ENCODE results near the gene NMT2.

NMT2 gene

GRCh38 chr10:15172306-15172840, 3.9 kb upstream of the NMT2 start:
- H4K91ac ChIP-seq (ENCODE audit: low read depth, low read length, poor library complexity): no peak overlapping the region
- no peak overlapping the region for H2BK120ac ChIP-seq (ENCODE audit: low read depth, low read length)
- H3K4me1 ChIP-seq (ENCODE audit: control insufficient read depth in 2 of 2, insufficient read depth in 1 of 2, low read depth in 1 of 2, low read length in 2 of 2): peaks cover 2 to 6% of the 10 kb centered on the region in 2 donors
- no peak overlapping the region for H3K4me3 ChIP-seq (ENCODE audit: low read length in 2 of 2)
- H4K8ac ChIP-seq (ENCODE audit: low read depth, low read length): no peak overlapping the region
- peaks cover 3% of the 10 kb centered on the region for H3K79me1 ChIP-seq (ENCODE audit: low read depth, low read length)
- no peak overlapping the region for H2BK15ac ChIP-seq (ENCODE audit: low read length)
- H3K18ac ChIP-seq (ENCODE audit: low read length): no peak overlapping the region
- H3K4ac ChIP-seq (ENCODE audit: low read length): no peak overlapping the region
- H2AFZ ChIP-seq (ENCODE audit: low read length): peak overlapping the region; percentile 24
- no peak overlapping the region for H3K9ac ChIP-seq (ENCODE audit: low read depth, low read length, poor library complexity)
- no peaks in the 10 kb centered on the region for H3K9me3 ChIP-seq (replicated peaks in 1 of 2; ENCODE audit: control insufficient read depth in 2 of 2, insufficient read depth in 1 of 2, low read depth in 1 of 2, low read length in 2 of 2)
- H2AK5ac ChIP-seq (ENCODE audit: low read depth, low read length): no peak overlapping the region
- H2BK12ac ChIP-seq (ENCODE audit: low read length): no peak overlapping the region
- no peak overlapping the region for H3K27ac ChIP-seq (replicated peaks; ENCODE audit: low read length)
- H2BK5ac ChIP-seq (ENCODE audit: low read length): no peak overlapping the region
- no peak overlapping the region for H3K23ac ChIP-seq (ENCODE audit: low read depth, low read length, poor library complexity)
- peaks cover 0 to 4% (median 0%) of the 10 kb centered on the region in 3 experiments for H3K27me3 ChIP-seq (ENCODE audit: control insufficient read depth in 3 of 3, insufficient read depth in 3 of 3, low read depth in 1 of 3, low read length in 3 of 3)
- no peaks in the 10 kb centered on the region for H3K36me3 ChIP-seq (replicated peaks in 1 of 2; ENCODE audit: control insufficient read depth in 2 of 2, insufficient read depth in 2 of 2, low read length in 2 of 2)
- no peak overlapping the region for H3K4me2 ChIP-seq (ENCODE audit: insufficient read depth, low read length, poor library complexity, severe bottlenecking)
- no CpG with 5 or more reads among the region's 7 CpGs for WGBS, 2 donors (ENCODE audit: extremely low coverage in 2 of 2, insufficient read length in 2 of 2, insufficient replicate concordance in 1 of 2)
- H3K14ac ChIP-seq (ENCODE audit: low read length): no peak overlapping the region
- no peak for DNase-seq (ENCODE audit: low spot score)

- Histone ChIP-seq H2BK5ac (ENCODE audit: low read length) (no peak overlapping the region), H2AK5ac (ENCODE audit: low read depth, low read length) (no peak overlapping the region), H3K9ac (ENCODE audit: low read depth, low read length, poor library complexity) (no peak overlapping the region), H3K36me3 (replicated peaks in 1 of 2; ENCODE audit: control insufficient read depth in 2 of 2, insufficient read depth in 2 of 2, low read length in 2 of 2) (no peaks in the 10 kb centered on the region), H2BK15ac (ENCODE audit: low read length) (no peak overlapping the region), H3K4ac (ENCODE audit: low read length) (no peak overlapping the region), H3K4me3 (ENCODE audit: low read length in 2 of 2) (no peak overlapping the region), H3K9me3 (replicated peaks in 1 of 2; ENCODE audit: control insufficient read depth in 2 of 2, insufficient read depth in 1 of 2, low read depth in 1 of 2, low read length in 2 of 2) (no peaks in the 10 kb centered on the region), H3K4me1 (ENCODE audit: control insufficient read depth in 2 of 2, insufficient read depth in 1 of 2, low read depth in 1 of 2, low read length in 2 of 2) (peaks cover 5 to 13% of the 10 kb centered on the region in 2 donors), H4K8ac (ENCODE audit: low read depth, low read length) (no peak overlapping the region), H3K27ac (replicated peaks; ENCODE audit: low read length) (no peak overlapping the region), H3K23ac (ENCODE audit: low read depth, low read length, poor library complexity) (no peak overlapping the region), H3K4me2 (ENCODE audit: insufficient read depth, low read length, poor library complexity, severe bottlenecking) (no peak overlapping the region), H2AFZ (ENCODE audit: low read length) (peak overlapping the region; percentile 96), H2BK120ac (ENCODE audit: low read depth, low read length) (no peak overlapping the region), H3K27me3 (ENCODE audit: control insufficient read depth in 3 of 3, insufficient read depth in 3 of 3, low read depth in 1 of 3, low read length in 3 of 3) (peaks cover 0 to 4% (median 0%) of the 10 kb centered on the region in 3 experiments), H3K18ac (ENCODE audit: low read length) (no peak overlapping the region), H4K91ac (ENCODE audit: low read depth, low read length, poor library complexity) (no peak overlapping the region), H2BK12ac (ENCODE audit: low read length) (no peak overlapping the region), H3K79me1 (ENCODE audit: low read depth, low read length) (peaks cover 3% of the 10 kb centered on the region), H3K14ac (ENCODE audit: low read length) (no peak overlapping the region)
- no peak for DNase-seq (ENCODE audit: low spot score)
- no CpG with 5 or more reads among the region's 16 CpGs for WGBS, 2 donors (ENCODE audit: extremely low coverage in 2 of 2, insufficient read length in 2 of 2, insufficient replicate concordance in 1 of 2)
Measured at GRCh38 chr10:15169555-15170401, 1.3 kb upstream of the NMT2 start.

GRCh38 chr10:15168786-15169554, 477 bp upstream of the NMT2 start:
- H4K8ac ChIP-seq (ENCODE audit: low read depth, low read length): no peak overlapping the region
- peak; percentile 92 for DNase-seq (ENCODE audit: low spot score)
- no peak overlapping the region for H2BK12ac ChIP-seq (ENCODE audit: low read length)
- H3K14ac ChIP-seq (ENCODE audit: low read length): no peak overlapping the region
- WGBS, 2 donors (ENCODE audit: extremely low coverage in 2 of 2, insufficient read length in 2 of 2, insufficient replicate concordance in 1 of 2): 100% methylated on average over 1 of the region's 44 CpGs
- peak overlapping the region; percentile 33 for H3K4me2 ChIP-seq (ENCODE audit: insufficient read depth, low read length, poor library complexity, severe bottlenecking)
- peaks cover 3% of the 10 kb centered on the region for H3K79me1 ChIP-seq (ENCODE audit: low read depth, low read length)
- H3K4me3 ChIP-seq (ENCODE audit: low read length in 2 of 2): peak overlapping the region in 1 of 2 donors; percentile 44
- no peak overlapping the region for H2BK120ac ChIP-seq (ENCODE audit: low read depth, low read length)
- peaks cover 0 to 4% (median 0%) of the 10 kb centered on the region in 3 experiments for H3K27me3 ChIP-seq (ENCODE audit: control insufficient read depth in 3 of 3, insufficient read depth in 3 of 3, low read depth in 1 of 3, low read length in 3 of 3)
- H4K91ac ChIP-seq (ENCODE audit: low read depth, low read length, poor library complexity): no peak overlapping the region
- peak overlapping the region; percentile 55 for H3K23ac ChIP-seq (ENCODE audit: low read depth, low read length, poor library complexity)
- H3K27ac ChIP-seq (replicated peaks; ENCODE audit: low read length): no peak overlapping the region
- H3K18ac ChIP-seq (ENCODE audit: low read length): peak overlapping the region; percentile 48
- no peak overlapping the region for H2BK15ac ChIP-seq (ENCODE audit: low read length)
- no peak overlapping the region for H2BK5ac ChIP-seq (ENCODE audit: low read length)
- H3K36me3 ChIP-seq (replicated peaks in 1 of 2; ENCODE audit: control insufficient read depth in 2 of 2, insufficient read depth in 2 of 2, low read length in 2 of 2): no peaks in the 10 kb centered on the region
- no peak overlapping the region for H3K4ac ChIP-seq (ENCODE audit: low read length)
- no peak overlapping the region for H2AK5ac ChIP-seq (ENCODE audit: low read depth, low read length)
- H3K9me3 ChIP-seq (replicated peaks in 1 of 2; ENCODE audit: control insufficient read depth in 2 of 2, insufficient read depth in 1 of 2, low read depth in 1 of 2, low read length in 2 of 2): no peaks in the 10 kb centered on the region
- H2AFZ ChIP-seq (ENCODE audit: low read length): peak overlapping the region; percentile 96
- no peak overlapping the region for H3K9ac ChIP-seq (ENCODE audit: low read depth, low read length, poor library complexity)
- H3K4me1 ChIP-seq (ENCODE audit: control insufficient read depth in 2 of 2, insufficient read depth in 1 of 2, low read depth in 1 of 2, low read length in 2 of 2): peaks cover 5 to 13% of the 10 kb centered on the region in 2 donors

All from neuronal stem cell (in vitro differentiated cells).